Calu3 (cell line): ENCODE data around the gene CAPG. TPM values are rescaled to one million over a fixed set of nuclear protein-coding genes. Genes with fewer than 3 reads are reported as not detected.

Experiments used
- Bru-seq: library from RNA; stranded (reverse); fragments of 400-500 nt; gene quantifications from one replicate; lab custom pipeline; 2021; lab: Mats Ljungman, UMichigan
- BruChase-seq, 2 experiments: library from RNA; stranded (reverse); fragments of 400-500 nt; gene quantifications; one replicate each; lab custom pipeline; 2021; lab: Mats Ljungman, UMichigan
- BruUV-seq: library from RNA; stranded (reverse); fragments of 400-500 nt; replicated peaks from 2 replicates; lab custom pipeline; 2021; lab: Mats Ljungman, UMichigan
- CTCF ChIA-PET: fragments of 300-600 bp; sonication (Branson Sonifier 250); formaldehyde crosslinking; loops from one replicate; lab custom pipeline; 2022; ENCODE audit warnings: antibody characterized with exemption; lab: Charles Lee
- DNase-seq: peaks from one replicate; pipeline ENCODE4 v3.0.0; 2022
- H3K27ac Mint-ChIP-seq: one replicate; pipeline ENCODE4 v1.8.0; 2022; ENCODE audit warnings: mixed read lengths; ENCODE audit not compliant: unreplicated experiment
- H3K27me3 Mint-ChIP-seq: one replicate; pipeline ENCODE4 v1.8.0; 2022; ENCODE audit warnings: mixed read lengths; ENCODE audit not compliant: unreplicated experiment
- H3K36me3 Mint-ChIP-seq: one replicate; pipeline ENCODE4 v1.8.0; 2022; ENCODE audit warnings: mild to moderate bottlenecking, moderate library complexity, mixed read lengths; ENCODE audit not compliant: insufficient read depth, unreplicated experiment
- H3K4me1 Mint-ChIP-seq: one replicate; pipeline ENCODE4 v1.8.0; 2022; ENCODE audit warnings: mild to moderate bottlenecking, low read depth, mixed read lengths; ENCODE audit not compliant: unreplicated experiment
- H3K4me3 Mint-ChIP-seq: one replicate; pipeline ENCODE4 v1.8.0; 2022; ENCODE audit warnings: mild to moderate bottlenecking, low read depth, moderate library complexity, mixed read lengths; ENCODE audit not compliant: unreplicated experiment
- H3K9me3 Mint-ChIP-seq: one replicate; pipeline ENCODE4 v1.8.0; 2022; ENCODE audit warnings: low read depth, mixed read lengths; ENCODE audit not compliant: unreplicated experiment
- CTCF ChIP-seq: fragments of 200-600 bp; IDR thresholded peaks from one replicate; pipeline ENCODE4 v1.8.0; 2022; ENCODE audit warnings: antibody characterized with exemption; ENCODE audit not compliant: unreplicated experiment
- intact Hi-C: fragments of 100-400 bp; cut with micrococcal nuclease; formaldehyde crosslinking; loops from one replicate; pipeline ENCODE4 v1.10.0; 2022; ENCODE audit not compliant: unreplicated experiment
- long read RNA-seq: library from polyadenylated mRNA; stranded (forward); transcript quantifications from one replicate; pipeline ENCODE4 v2.0.0, GENCODE V29; 2022
- total RNA-seq: library from RNA; stranded (reverse); gene quantifications from 2 replicates; pipeline ENCODE4 v1.2.3, GENCODE V29; 2022

The CAPG gene, protein sequence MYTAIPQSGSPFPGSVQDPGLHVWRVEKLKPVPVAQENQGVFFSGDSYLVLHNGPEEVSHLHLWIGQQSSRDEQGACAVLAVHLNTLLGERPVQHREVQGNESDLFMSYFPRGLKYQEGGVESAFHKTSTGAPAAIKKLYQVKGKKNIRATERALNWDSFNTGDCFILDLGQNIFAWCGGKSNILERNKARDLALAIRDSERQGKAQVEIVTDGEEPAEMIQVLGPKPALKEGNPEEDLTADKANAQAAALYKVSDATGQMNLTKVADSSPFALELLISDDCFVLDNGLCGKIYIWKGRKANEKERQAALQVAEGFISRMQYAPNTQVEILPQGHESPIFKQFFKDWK
- total RNA-seq (230 and 238 TPM in 2 replicates), Bru-seq, nascent RNA (percentile 65 among the genes with signal in this experiment), BruChase-seq, experiment 1, labeled RNA remaining after a 6-hour chase (percentile 64 among the genes with signal in this experiment), BruChase-seq, experiment 2, labeled RNA remaining after a 2-hour chase (percentile 57 among the genes with signal in this experiment)
- long read RNA-seq, transcript CAPG-201 (10 exons, 1,442 nt), result minor isoform, 46 of 432 reads
- long read RNA-seq, transcript CAPG-204 (10 exons, 1,151 nt), result major isoform, 286 of 432 reads
- long read RNA-seq, partial matches to known transcripts, result 30 of 432 reads
- long read RNA-seq, other reads (novel, unspliced or antisense), result 68 of 432 reads

DNA sequence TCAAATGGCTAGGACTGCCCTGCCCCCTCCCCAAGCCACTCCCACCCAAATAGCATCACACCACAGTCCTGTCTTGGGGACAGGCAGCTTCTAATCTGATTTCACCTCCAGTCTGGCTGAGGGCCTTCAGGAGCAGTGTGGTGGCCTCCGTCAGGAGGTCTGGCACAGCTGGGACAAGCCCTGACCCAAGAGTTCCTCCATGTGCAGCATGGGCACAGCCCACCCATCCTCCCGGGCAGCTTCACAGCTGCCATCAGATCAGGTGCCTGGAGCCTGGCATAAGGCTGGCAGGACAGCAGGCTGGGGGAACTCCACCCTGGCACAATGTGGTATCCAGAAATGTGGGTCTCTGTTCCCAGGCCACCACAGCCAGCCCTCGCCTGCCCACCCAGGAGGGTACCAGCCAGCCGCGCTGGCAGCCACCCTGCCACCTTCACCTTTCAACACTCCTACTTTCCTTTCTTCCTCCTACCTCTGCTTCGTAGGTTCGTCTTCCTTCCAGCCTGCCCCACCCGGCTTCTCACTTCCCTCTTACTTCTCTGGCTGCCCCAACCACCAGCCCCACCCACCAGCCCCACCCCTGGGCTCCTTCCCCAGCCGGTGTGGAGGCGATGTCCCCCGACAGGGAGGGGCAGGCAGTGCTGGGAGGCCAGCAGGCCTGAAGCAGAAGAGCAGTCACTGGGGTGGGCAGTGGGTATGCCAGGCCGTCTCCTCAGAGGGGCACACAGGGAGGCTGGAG is at the start of gene CAPG:
TSS of gene CAPG (minus strand) at position 522 of the 739 bp plus-strand sequence. CDS start 8,221 bp downstream, outside the sequence.
- CTCF ChIA-PET, result interaction anchor here (0.5 kb wide), 1 partner anchor 151 kb away, joined by 3 read pairs; the partner anchor contains the start of gene GGCX
- intact Hi-C loops, result no loop called here
- peak within 1 kb of the TSS; percentile 61 for H3K4me3 Mint-ChIP-seq
- H3K9me3 Mint-ChIP-seq, result no peaks in the 10 kb centered on the region
- peaks cover 35% of the 10 kb centered on the region for H3K36me3 Mint-ChIP-seq
- peak; percentile 86 for DNase-seq
- BruUV-seq, result no TSS peak
- TF ChIP-seq CTCF, result no peak
- peaks cover 40% of the 10 kb centered on the region for H3K4me1 Mint-ChIP-seq
- H3K27ac Mint-ChIP-seq, result peak within 1 kb of the TSS; percentile 39
- no peaks in the 10 kb centered on the region for H3K27me3 Mint-ChIP-seq

DNA sequence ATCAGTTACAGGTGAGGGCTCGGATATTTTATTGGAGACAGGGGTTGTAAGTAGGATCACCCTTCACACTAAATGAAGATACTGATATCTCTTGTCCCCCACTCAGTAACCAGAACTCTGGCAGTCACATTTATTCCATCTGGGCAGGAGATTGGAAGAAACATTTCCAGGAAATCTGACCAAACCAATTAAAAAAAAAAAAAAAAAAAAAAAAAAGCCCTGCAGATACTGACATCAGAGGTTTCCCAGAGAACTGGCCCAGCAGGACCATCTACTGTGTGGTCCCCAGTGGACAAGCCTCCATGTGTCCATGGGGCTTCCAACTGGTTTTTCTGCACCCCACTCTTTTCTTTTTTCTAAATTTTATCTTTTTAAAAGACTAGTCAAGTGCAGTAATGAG is 49.6 kb upstream of the CAPG start:
- no TSS peak for BruUV-seq
- Mint-ChIP-seq H3K27me3 (no peaks in the 10 kb centered on the region), H3K9me3 (peaks cover 2% of the 10 kb centered on the region), H3K4me3 (no peak overlapping the region), H3K36me3 (no peaks in the 10 kb centered on the region), H3K27ac (no peak overlapping the region), H3K4me1 (peaks cover 38% of the 10 kb centered on the region)
- DNase-seq, result no peak
- CTCF ChIA-PET, result no interaction called here
- no peak for TF ChIP-seq CTCF
- intact Hi-C loops, result no loop called here

GRCh38 chr2:85458601-85459563 is 48.7 kb upstream of the CAPG start:
- BruUV-seq, result no TSS peak
- H3K4me1 Mint-ChIP-seq, result peaks cover 38% of the 10 kb centered on the region
- no peak for DNase-seq
- H3K4me3 Mint-ChIP-seq, result no peak overlapping the region
- no peak overlapping the region for H3K27ac Mint-ChIP-seq
- intact Hi-C loops, result no loop called here
- CTCF ChIA-PET, result no interaction called here
- H3K27me3 Mint-ChIP-seq, result no peaks in the 10 kb centered on the region
- H3K9me3 Mint-ChIP-seq, result peaks cover 2% of the 10 kb centered on the region
- TF ChIP-seq CTCF, result no peak
- H3K36me3 Mint-ChIP-seq, result no peaks in the 10 kb centered on the region
